ENCODE data around the gene SPRY2.
A peak's percentile ranks its signal among the peaks of the same experiment; 100 is the strongest.

Gene SPRY2

GRCh38 chr13:80342471-80343371, 1.8 kb upstream of the SPRY2 start (continued):
- TF ChIP-seq TSHZ1 (tag by site-specific recombination; IDR thresholded peaks at IDR 0.05; ENCODE audit: borderline replicate concordance) (no peak), CTCF (tag by site-specific recombination; IDR thresholded peaks at IDR 0.05) (peak; percentile 92), ZBTB8A (tag by site-specific recombination; IDR thresholded peaks at IDR 0.05) (peak; percentile 94), ZNF560 (tag by site-specific recombination; IDR thresholded peaks at IDR 0.05; ENCODE audit: borderline replicate concordance) (no peak), ZNF513 (tag by site-specific recombination; IDR thresholded peaks at IDR 0.05) (no peak), ZSCAN23 (tag by site-specific recombination; IDR thresholded peaks at IDR 0.05) (no peak), GLIS1 (tag by site-specific recombination; IDR thresholded peaks at IDR 0.05) (no peak), ZNF747 (tag by site-specific recombination; IDR thresholded peaks at IDR 0.05) (no peak), REPIN1 (tag by site-specific recombination; IDR thresholded peaks at IDR 0.05; ENCODE audit: low read depth) (no peak), YY1 (tag by site-specific recombination; IDR thresholded peaks at IDR 0.05) (0 out of 2 replicates have a peak, but pooled peaks have one; percentile 27), ZNF266 (tag by site-specific recombination; IDR thresholded peaks at IDR 0.05; ENCODE audit: low read depth) (no peak), AEBP2 (tag by site-specific recombination; IDR thresholded peaks at IDR 0.05; ENCODE audit: borderline replicate concordance) (no peak), ZFP69B (tag by site-specific recombination; IDR thresholded peaks at IDR 0.05) (no peak), ZNF394 (tag by site-specific recombination; IDR thresholded peaks at IDR 0.05; ENCODE audit: borderline replicate concordance) (peak; percentile 51; the same call in 1 of the 2 replicates), IKZF3 (tag by site-specific recombination; IDR thresholded peaks at IDR 0.05) (no peak), ZNF121 (tag by site-specific recombination; IDR thresholded peaks at IDR 0.05) (no peak), ZBTB10 (tag by site-specific recombination; IDR thresholded peaks at IDR 0.05) (no peak; the same call in 1 of the 2 replicates), ZBTB6 (tag by site-specific recombination; IDR thresholded peaks at IDR 0.05) (peak; percentile 100), ZNF660 (tag by site-specific recombination; IDR thresholded peaks at IDR 0.05) (peak; percentile 75), ZNF704 (tag by site-specific recombination; IDR thresholded peaks at IDR 0.05) (no peak), ZNF366 (tag by site-specific recombination; conservative IDR thresholded peaks at IDR 0.05) (no peak), ZBTB48 (tag by site-specific recombination; IDR thresholded peaks at IDR 0.05) (peak; percentile 92), ZBTB7A (tag by site-specific recombination; IDR thresholded peaks at IDR 0.05; ENCODE audit: low read depth) (no peak), ZNF10 (tag by site-specific recombination; IDR thresholded peaks at IDR 0.05) (no peak), EGR2 (tag by site-specific recombination; IDR thresholded peaks at IDR 0.05; ENCODE audit: low read depth) (no peak)
